ENCODE results near the gene MAGED2. TPM values are rescaled to one million over a fixed set of nuclear protein-coding genes. Genes with fewer than 3 reads are reported as not detected.
"Not testable (repeated sequence)": the region's sequence is repeated elsewhere in the genome, so short reads cannot be mapped to it uniquely, and the experiment has no call there.

Gene MAGED2
- total RNA-seq, 1 experiment from 2014 or later, result 32.8 TPM

DNA sequence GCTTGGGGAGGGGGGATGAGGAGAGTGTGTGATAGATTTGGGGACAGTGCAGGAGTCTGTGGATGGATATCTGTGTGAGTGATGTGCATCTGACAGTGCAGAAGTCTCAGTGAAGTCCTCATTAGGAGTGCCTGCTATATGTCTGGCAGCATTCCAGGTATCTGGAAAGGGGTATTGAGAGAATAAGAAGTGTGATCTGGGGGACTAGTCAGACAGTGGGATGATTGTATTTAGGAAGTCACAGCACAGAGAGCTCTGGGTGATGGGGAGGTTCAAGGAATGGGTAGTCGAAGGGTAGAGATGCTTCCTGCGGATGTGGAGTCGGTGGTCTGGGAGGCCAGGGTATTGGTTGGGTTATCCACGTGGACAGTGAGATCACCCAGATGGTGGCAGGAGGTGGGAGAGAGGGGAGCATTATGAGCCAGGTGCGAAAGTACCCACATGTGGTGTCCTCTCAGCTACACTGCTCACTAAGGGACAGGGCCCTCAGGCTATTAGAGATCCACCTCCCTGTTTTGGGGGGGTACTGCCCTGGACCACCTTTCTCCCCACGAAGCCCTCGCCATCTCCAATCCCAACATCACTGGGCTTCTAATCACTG is 9.8 kb downstream of the MAGED2 start:
- no peak for DNase-seq (ENCODE audit: low spot score)

DNA sequence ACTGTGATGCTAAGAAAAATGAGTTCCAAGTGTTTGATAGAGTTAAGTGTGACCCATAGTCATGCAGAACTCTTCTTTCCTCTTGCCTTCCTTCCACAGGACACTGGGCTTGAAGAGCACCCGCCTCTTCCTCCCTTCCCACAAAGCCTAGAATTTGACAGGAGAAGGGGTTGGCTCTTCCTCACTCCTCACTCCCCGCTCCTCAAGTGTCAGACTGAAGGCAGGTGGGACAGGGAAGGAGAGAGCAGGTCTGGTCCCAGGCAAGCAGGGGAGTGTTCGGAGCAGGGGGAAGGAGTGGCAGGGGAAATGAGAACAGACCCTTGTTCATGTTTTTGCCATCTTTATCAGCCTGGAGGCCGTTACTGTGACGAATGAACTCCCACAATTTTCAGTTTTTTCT is 10.7 kb downstream of the MAGED2 start:
- DNase-seq (ENCODE audit: low spot score), result no peak

DNA sequence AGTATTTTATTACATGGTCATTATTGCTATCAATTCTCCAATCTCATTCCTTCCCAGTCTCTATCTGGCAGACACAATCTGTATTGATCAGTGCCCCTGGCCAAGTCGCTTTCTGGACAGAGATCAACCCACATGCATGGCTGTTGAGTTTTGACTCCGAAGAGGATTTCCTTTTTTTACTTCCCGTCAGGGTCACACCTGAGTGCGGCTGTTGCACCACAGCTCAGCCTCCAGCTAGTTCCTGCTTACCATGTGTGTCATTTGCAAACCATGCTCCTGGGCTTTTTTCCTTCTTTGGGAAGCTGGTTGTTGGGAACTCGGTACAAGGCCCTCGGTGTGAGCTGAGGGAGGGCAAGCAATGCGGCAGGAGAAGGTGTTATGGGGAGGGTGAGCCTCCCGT is 11.7 kb downstream of the MAGED2 start:
- DNase-seq (ENCODE audit: low spot score), result no peak

DNA sequence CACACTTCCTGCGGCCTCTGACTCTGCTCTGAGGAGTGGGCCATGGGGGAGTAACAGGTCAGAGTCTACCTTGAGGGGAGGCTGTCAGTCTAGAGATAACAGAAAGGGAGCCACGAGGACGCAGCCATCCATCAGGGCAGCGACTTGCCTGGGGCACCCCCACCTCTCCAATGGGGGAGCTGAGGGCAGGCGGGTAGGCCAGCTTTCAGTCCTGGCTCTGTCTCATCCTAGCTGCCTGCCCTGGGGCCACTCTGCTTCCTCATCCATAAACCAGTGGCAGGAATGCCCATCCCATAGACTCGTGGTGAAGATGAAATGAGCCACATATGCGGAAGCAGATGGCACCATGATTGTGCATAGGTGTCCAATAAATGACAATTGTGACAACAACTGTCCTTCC is 13.2 kb downstream of the MAGED2 start:
- DNase-seq (ENCODE audit: low spot score), result no peak

DNA sequence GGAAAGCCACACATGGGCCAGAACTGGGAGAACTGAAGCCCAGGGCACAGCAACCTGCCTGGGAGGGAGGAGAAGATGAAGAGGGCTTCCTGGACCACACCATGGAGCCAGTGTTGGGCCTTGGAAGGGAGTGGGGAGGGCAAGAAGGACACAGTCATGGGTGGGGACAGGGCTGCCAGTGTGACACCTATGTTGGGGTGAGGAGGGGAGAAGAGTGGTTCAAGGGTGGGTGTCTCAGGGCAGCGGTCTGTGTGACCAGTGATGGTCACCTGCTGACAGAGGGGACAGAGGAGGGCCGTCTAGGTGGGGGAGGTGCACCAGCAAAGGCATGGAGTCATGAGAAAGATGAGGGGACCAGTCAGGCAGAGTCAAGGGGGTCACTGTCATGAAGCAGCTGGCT is 13.8 kb downstream of the MAGED2 start:
- DNase-seq (ENCODE audit: low spot score), result no peak

DNA sequence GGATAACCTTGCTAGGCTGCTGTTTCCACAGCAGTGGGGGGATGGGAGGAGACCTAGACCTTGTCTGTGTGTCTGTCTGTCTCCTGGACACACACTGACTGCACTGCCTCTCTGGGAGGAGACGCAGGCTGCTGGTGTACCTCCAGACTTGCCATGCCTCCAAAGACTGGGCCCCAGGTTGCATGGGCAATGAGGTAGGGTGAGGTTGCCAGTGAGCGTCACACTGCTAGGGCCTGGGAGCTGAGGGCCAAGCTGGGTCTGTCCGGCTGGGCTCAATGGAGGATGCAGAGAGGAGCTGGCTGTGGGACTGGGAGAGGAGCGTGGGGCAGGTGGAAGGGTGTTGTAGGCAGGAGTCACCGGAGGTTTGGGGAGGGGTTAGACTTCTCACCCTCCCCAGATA is 16.6 kb downstream of the MAGED2 start:
- no peak for DNase-seq (ENCODE audit: low spot score)

DNA sequence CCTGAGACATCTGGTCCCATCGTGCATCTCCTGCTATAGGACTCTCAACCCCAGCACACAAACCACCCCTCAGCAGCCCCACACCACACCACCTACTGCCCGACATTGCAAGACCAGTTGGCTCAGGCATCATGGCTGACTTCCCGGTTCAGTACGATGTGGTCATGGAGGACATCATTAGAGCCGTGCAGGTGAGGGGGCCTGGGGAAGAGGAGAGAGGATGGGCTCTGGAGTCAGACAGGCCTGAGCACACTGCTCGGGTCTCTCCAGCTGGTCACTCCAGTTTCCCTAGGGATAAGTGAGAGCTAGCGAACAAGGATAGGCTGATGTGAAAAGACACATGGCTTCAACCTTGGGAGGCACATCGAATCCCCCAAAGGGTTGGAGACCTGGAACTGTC is 17.2 kb downstream of the MAGED2 start:
- DNase-seq (ENCODE audit: low spot score), result no peak

DNA sequence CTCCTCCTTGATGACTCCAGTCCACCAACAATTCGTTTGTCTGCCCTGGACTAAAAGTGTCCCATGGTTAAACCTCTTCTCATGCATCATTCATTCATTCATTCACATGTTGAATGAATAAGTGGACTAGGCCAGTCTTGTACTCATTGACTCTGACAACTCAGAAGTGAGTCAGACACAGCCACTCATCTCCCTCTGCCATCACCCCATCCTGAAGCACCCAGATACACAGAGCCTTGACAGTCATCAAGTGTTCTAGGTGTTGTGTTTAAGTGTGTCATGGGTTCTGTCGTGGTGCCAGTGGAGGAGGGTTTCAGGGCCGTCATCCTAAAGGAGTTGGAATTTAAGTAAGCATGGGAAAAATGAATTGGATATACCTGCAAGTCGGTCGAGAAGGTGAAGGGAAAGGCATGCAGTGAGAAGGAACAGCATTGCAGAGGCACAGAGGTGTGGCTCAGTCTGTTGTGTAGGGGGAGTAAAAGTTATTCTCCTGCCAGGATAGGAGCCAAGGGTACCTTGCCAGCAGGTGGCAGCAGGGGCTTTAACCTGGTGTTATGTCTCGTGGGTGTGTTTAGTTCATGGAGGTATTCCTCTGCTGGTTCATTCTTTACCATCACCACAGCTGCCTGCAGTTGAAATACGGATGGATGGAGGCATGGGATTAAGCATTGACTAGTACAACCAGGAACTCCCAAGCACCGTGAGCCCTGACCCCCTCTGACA is 18.3 kb downstream of the MAGED2 start:
- peak; percentile 32 for DNase-seq (ENCODE audit: low spot score)

DNA sequence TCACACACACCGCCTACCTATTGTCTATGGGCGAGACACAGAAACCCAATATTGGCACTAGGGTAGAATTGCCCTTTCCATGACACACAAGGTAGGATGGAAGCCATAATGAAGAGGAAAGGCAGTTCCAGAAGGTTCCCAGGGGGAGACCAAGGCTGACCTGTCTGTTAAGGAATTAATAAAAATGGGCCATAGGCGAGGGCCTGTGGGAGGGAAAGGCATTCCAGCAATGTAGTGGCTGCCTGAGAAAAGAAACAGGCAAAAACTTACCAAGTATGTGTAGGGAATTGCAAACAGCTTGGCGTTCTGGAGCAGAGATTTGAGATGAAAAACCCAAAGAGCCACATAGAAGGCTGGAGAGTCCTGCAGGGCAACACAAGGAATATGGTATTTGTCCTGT is 19.1 kb downstream of the MAGED2 start:
- DNase-seq (ENCODE audit: low spot score), result no peak

DNA sequence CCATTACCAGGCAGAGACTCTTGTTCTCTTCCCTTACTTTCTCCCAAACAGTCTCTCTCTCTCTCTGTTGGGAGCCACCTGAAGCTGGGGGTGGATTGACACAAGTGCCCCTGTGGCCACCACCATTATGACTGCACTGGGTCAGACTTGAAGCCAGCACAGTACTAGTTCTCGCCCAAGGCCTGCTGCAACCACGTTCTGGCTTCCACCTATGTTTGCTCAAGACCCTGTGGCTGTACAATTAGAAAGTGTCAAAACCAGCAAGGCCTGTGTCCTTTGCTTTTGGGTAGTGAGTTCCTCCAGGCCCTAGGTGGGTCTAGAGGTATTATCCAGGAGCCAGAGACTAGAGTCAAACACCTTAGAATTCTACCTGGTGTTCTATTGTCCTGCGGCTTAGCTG is 31.0 kb downstream of the MAGED2 start:
- no peak for DNase-seq (ENCODE audit: low spot score)

DNA sequence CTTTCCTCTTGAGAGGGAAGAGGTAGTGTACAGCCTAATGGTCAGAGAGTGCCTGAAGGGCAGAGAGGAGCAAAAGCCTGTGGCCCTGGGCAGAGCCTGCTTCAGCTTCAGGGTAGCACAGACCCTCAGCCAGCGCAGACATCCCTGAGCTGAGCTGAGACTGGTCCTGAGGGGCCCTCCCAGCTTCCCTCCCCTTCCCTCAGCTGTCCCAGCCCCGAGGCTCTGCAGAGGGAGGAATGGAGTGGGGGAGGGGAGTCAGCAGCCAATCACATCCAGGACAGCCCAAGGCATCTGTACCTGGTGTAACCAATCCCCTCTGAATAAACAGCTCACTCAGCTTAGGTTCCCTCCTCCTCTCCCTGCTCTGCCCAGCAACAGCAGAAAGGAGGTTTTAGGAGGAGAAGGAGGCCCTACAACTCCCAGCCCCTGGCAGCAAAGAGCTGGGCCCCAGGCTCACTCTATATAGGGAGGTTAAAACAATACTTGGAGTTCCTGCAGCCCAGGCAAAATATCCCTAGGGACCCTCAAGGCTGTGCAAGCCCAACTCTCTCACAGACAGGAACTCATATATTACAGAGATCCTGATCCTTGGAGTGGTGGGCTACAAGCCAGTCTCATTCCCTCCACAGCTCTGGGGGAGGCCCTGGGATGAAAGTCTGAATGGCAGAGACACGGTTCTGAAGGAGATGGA is 33.8 kb downstream of the MAGED2 start:
- DNase-seq (ENCODE audit: low spot score), result not testable (repeated sequence)

DNA sequence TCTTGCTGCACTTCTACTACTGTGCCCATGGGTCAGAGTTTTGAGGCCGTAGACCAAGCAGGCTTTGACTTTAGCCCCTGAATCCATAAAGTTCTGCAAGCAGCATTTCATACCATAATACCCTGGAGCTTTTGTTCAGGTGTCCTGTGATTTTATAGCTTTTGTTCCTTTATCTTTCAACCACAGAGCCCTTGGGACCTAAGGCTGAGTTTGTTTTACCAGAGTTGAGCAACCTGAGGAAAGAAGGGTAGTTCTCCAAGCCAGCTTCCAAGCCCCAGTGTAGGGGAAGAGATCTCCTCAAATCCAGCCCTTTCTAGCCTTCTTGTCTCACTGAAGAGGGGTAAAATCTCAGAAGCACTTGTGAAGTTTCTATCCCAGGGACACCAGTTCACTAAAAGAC is 35.1 kb downstream of the MAGED2 start:
- no peak for DNase-seq (ENCODE audit: low spot score)

DNA sequence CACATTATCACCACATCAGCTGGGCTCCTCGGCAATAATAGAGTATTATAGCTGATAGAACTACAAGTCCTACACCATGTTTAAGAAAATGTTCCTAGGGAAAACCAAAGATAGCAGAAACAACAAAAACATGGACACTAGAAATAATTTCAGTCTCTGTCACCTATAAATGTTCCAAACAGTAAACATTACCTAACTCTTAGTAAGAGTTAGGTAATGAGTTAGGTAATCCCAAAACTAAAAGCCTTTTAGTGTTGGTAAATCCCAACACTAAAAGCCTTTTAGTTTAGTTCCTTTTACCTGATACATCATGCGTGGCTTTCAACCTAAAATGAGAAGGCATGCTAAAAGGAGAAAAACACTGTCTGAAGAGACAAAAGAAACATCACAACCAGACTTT is 35.5 kb downstream of the MAGED2 start:
- DNase-seq (ENCODE audit: low spot score), result no peak

DNA sequence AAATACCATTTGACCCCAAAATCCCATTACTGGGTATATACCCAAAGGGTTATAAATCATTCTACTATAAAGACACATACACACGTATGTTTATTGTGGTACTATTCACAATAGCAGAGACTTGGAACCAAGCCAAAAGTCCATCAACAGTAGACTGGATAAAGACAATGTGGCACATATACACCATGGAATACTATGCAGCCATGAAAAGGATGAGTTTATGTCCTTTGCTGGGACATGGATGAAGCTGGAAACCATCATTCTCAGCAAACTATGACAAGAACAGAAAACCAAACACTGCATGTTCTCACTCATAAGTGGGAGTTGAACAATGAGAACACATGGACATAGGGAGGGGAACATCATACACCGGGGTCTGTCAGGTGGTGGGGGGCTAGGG is 40.2 kb downstream of the MAGED2 start:
- not testable (repeated sequence) for DNase-seq (ENCODE audit: low spot score)

DNA sequence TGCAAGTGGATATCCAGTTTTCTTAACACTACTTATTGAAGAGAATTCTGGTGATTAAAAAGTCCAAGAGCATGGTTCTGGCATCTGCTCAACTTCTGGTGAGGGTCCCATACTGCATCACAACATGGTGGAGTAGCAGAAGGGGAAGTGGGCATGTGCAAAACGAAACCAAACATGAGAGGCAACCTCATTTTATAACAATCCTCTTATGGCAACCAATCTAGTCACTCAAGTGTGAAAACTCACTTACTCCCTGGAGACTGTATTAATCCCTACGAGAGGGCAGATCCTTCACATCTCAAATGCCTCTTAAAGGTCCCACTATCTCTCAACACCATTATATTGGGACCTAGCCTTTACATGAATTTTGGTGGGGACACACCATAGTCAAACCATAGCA is 57.7 kb downstream of the MAGED2 start:
- DNase-seq (ENCODE audit: low spot score), result no peak

Small RNA genes lying within 50 kb of the gene (small RNA-seq; reads per million reads assigned to genes)
- not detected for gene AL049732.1
- 0.93 reads per million, percentile 30 among the genes with 10 or more reads in this experiment for gene SNORA11

Other genes starting within 250 kb of the MAGED2 start
- 0.20 TPM in 1 of 2 replicates, not detected in the other for gene ITIH6, start 9.5 kb upstream of the MAGED2 start, total RNA-seq (2014; rRNA removed; shearing (Covaris generic))
- not detected in 2 replicates for gene TRO, start 113.1 kb downstream of the MAGED2 start, total RNA-seq (2014; rRNA removed; shearing (Covaris generic))
- not detected in 2 replicates for gene PFKFB1, start 186.4 kb downstream of the MAGED2 start, total RNA-seq (2014; rRNA removed; shearing (Covaris generic))
- 18.3 and 20.1 TPM in 2 replicates for gene APEX2, start 192.6 kb downstream of the MAGED2 start, total RNA-seq (2014; rRNA removed; shearing (Covaris generic))
- not detected in 2 replicates for gene ALAS2, start 223.2 kb downstream of the MAGED2 start, total RNA-seq (2014; rRNA removed; shearing (Covaris generic))